ENCODE data around the gene ALKBH5. TPM values are rescaled to one million over a fixed set of nuclear protein-coding genes. Genes with fewer than 3 reads are reported as not detected.

Gene ALKBH5
- total and polyA plus RNA-seq, 5 donors from 2014 or later, result 102 to 123 (median 118) TPM

- Histone ChIP-seq H3K36me3 (ENCODE audit: control insufficient read depth, insufficient read depth, low read length) (peaks cover 86% of the 10 kb centered on the region), H3K4me3 (ENCODE audit: low read depth, low read length) (no peak overlapping the region), H3K4me1 (ENCODE audit: control insufficient read depth, insufficient read depth, low read length, poor library complexity, severe bottlenecking) (no peaks in the 10 kb centered on the region), H3K27ac (ENCODE audit: insufficient read depth, low read length, poor library complexity, severe bottlenecking) (no peak overlapping the region), H3K9me3 (ENCODE audit: control insufficient read depth in 2 of 2, low read length in 2 of 2) (no peaks in the 10 kb centered on the region), H3K27me3 (ENCODE audit: control insufficient read depth, insufficient read depth, low read length) (no peaks in the 10 kb centered on the region)
- peaks cover 11% of the 10 kb centered on the region for H3K36me3 Mint-ChIP-seq
- no peaks in the 10 kb centered on the region for H3K9me3 Mint-ChIP-seq
- no peak for DNase-seq
- ATAC-seq (ENCODE audit: low read depth in 2 of 2), result no peak
- H3K27ac Mint-ChIP-seq, result peak overlapping the region in 1 of 3 donors; percentile 55
- peaks cover 0 to 4% (median 2%) of the 10 kb centered on the region in 4 donors for H3K4me1 Mint-ChIP-seq
- no peaks in the 10 kb centered on the region for H3K27me3 Mint-ChIP-seq
- H3K4me3 Mint-ChIP-seq, result peak overlapping the region in 1 of 4 donors; percentile 12
These were observed 66.6 kb downstream of the ALKBH5 start for GRCh38 chr17:18250259-18250658.

GRCh38 chr17:18250708-18251107 is 67.1 kb downstream of the ALKBH5 start:
- DNase-seq (no peak), ATAC-seq (ENCODE audit: low read depth in 2 of 2) (no peak)
- no peak overlapping the region for H3K4me3 ChIP-seq (ENCODE audit: low read depth, low read length)
- H3K27ac ChIP-seq (ENCODE audit: insufficient read depth, low read length, poor library complexity, severe bottlenecking), result no peak overlapping the region
- no peaks in the 10 kb centered on the region for H3K27me3 Mint-ChIP-seq
- no peaks in the 10 kb centered on the region for H3K4me1 ChIP-seq (ENCODE audit: control insufficient read depth, insufficient read depth, low read length, poor library complexity, severe bottlenecking)
- H3K36me3 ChIP-seq (ENCODE audit: control insufficient read depth, insufficient read depth, low read length), result peaks cover 85% of the 10 kb centered on the region
- H3K9me3 ChIP-seq (ENCODE audit: control insufficient read depth in 2 of 2, low read length in 2 of 2), result no peaks in the 10 kb centered on the region
- peaks cover 0 to 8% (median 2%) of the 10 kb centered on the region in 4 donors for H3K4me1 Mint-ChIP-seq
- no peak overlapping the region for H3K27ac Mint-ChIP-seq
- H3K36me3 Mint-ChIP-seq, result peaks cover 8% of the 10 kb centered on the region
- H3K27me3 ChIP-seq (ENCODE audit: control insufficient read depth, insufficient read depth, low read length), result no peaks in the 10 kb centered on the region
- no peaks in the 10 kb centered on the region for H3K9me3 Mint-ChIP-seq
- H3K4me3 Mint-ChIP-seq, result peak overlapping the region in 1 of 4 donors; percentile 12

GRCh38 chr17:18251204-18251603 is 67.6 kb downstream of the ALKBH5 start:
- no peaks in the 10 kb centered on the region for H3K27me3 Mint-ChIP-seq
- H3K36me3 ChIP-seq (ENCODE audit: control insufficient read depth, insufficient read depth, low read length), result peaks cover 85% of the 10 kb centered on the region
- H3K36me3 Mint-ChIP-seq, result peaks cover 8% of the 10 kb centered on the region
- H3K27ac Mint-ChIP-seq, result no peak overlapping the region
- peaks cover 0 to 12% (median 5%) of the 10 kb centered on the region in 4 donors for H3K4me1 Mint-ChIP-seq
- peak overlapping the region in 1 of 4 donors; percentile 12 for H3K4me3 Mint-ChIP-seq
- H3K9me3 Mint-ChIP-seq, result no peaks in the 10 kb centered on the region
- DNase-seq (no peak), ATAC-seq (ENCODE audit: low read depth in 2 of 2) (no peak)
- no peak overlapping the region for H3K4me3 ChIP-seq (ENCODE audit: low read depth, low read length)
- no peak overlapping the region for H3K27ac ChIP-seq (ENCODE audit: insufficient read depth, low read length, poor library complexity, severe bottlenecking)
- no peaks in the 10 kb centered on the region for H3K9me3 ChIP-seq (ENCODE audit: control insufficient read depth in 2 of 2, low read length in 2 of 2)
- peaks cover 2% of the 10 kb centered on the region for H3K4me1 ChIP-seq (ENCODE audit: control insufficient read depth, insufficient read depth, low read length, poor library complexity, severe bottlenecking)
- no peaks in the 10 kb centered on the region for H3K27me3 ChIP-seq (ENCODE audit: control insufficient read depth, insufficient read depth, low read length)

GRCh38 chr17:18252160-18252559 is 68.5 kb downstream of the ALKBH5 start:
- H3K27me3 Mint-ChIP-seq, result no peaks in the 10 kb centered on the region
- ATAC-seq (ENCODE audit: low read depth in 2 of 2), result no peak

GRCh38 chr17:18253187-18253884 is 69.7 kb downstream of the ALKBH5 start:
- Histone ChIP-seq H3K4me1 (ENCODE audit: control insufficient read depth, insufficient read depth, low read length, poor library complexity, severe bottlenecking) (peaks cover 21% of the 10 kb centered on the region), H3K27me3 (ENCODE audit: control insufficient read depth, insufficient read depth, low read length) (no peaks in the 10 kb centered on the region), H3K36me3 (ENCODE audit: control insufficient read depth, insufficient read depth, low read length) (peaks cover 70% of the 10 kb centered on the region), H3K4me3 (ENCODE audit: low read depth, low read length) (no peak overlapping the region), H3K27ac (ENCODE audit: insufficient read depth, low read length, poor library complexity, severe bottlenecking) (no peak overlapping the region), H3K9me3 (ENCODE audit: control insufficient read depth in 2 of 2, low read length in 2 of 2) (no peaks in the 10 kb centered on the region)
- DNase-seq (no peak), ATAC-seq (ENCODE audit: low read depth in 2 of 2) (no peak)
- Mint-ChIP-seq H3K36me3 (peaks cover 3% of the 10 kb centered on the region), H3K4me1 (peaks cover 0 to 26% (median 14%) of the 10 kb centered on the region in 4 donors), H3K27ac (no peak overlapping the region), H3K4me3 (peak overlapping the region in 1 of 4 donors; percentile 60), H3K9me3 (no peaks in the 10 kb centered on the region), H3K27me3 (no peaks in the 10 kb centered on the region)

More at GRCh38 chr17:18252160-18252559, 68.5 kb downstream of the ALKBH5 start:
- Histone ChIP-seq H3K4me1 (ENCODE audit: control insufficient read depth, insufficient read depth, low read length, poor library complexity, severe bottlenecking) (peaks cover 12% of the 10 kb centered on the region), H3K4me3 (ENCODE audit: low read depth, low read length) (no peak overlapping the region), H3K27ac (ENCODE audit: insufficient read depth, low read length, poor library complexity, severe bottlenecking) (no peak overlapping the region), H3K36me3 (ENCODE audit: control insufficient read depth, insufficient read depth, low read length) (peaks cover 81% of the 10 kb centered on the region), H3K9me3 (ENCODE audit: control insufficient read depth in 2 of 2, low read length in 2 of 2) (no peaks in the 10 kb centered on the region), H3K27me3 (ENCODE audit: control insufficient read depth, insufficient read depth, low read length) (no peaks in the 10 kb centered on the region)
- Mint-ChIP-seq H3K36me3 (peaks cover 8% of the 10 kb centered on the region), H3K27ac (no peak overlapping the region), H3K4me1 (peaks cover 0 to 22% (median 11%) of the 10 kb centered on the region in 4 donors), H3K9me3 (no peaks in the 10 kb centered on the region), H3K4me3 (no peak overlapping the region)
- no peak for DNase-seq

GRCh38 chr17:18253947-18254821 is 70.6 kb downstream of the ALKBH5 start:
- Histone ChIP-seq H3K36me3 (ENCODE audit: control insufficient read depth, insufficient read depth, low read length) (peaks cover 62% of the 10 kb centered on the region), H3K27me3 (ENCODE audit: control insufficient read depth, insufficient read depth, low read length) (no peaks in the 10 kb centered on the region), H3K4me1 (ENCODE audit: control insufficient read depth, insufficient read depth, low read length, poor library complexity, severe bottlenecking) (peaks cover 25% of the 10 kb centered on the region), H3K4me3 (ENCODE audit: low read depth, low read length) (no peak overlapping the region), H3K27ac (ENCODE audit: insufficient read depth, low read length, poor library complexity, severe bottlenecking) (no peak overlapping the region), H3K9me3 (ENCODE audit: control insufficient read depth in 2 of 2, low read length in 2 of 2) (no peaks in the 10 kb centered on the region)
- Mint-ChIP-seq H3K4me3 (peak overlapping the region in 1 of 4 donors; percentile 60), H3K9me3 (no peaks in the 10 kb centered on the region), H3K27ac (no peak overlapping the region), H3K36me3 (peaks cover 3% of the 10 kb centered on the region), H3K4me1 (peaks cover 0 to 29% (median 14%) of the 10 kb centered on the region in 4 donors), H3K27me3 (no peaks in the 10 kb centered on the region)
- DNase-seq (no peak), ATAC-seq (ENCODE audit: low read depth in 2 of 2) (no peak)

GRCh38 chr17:18254888-18255649 is 71.4 kb downstream of the ALKBH5 start:
- H3K36me3 Mint-ChIP-seq, result peaks cover 3% of the 10 kb centered on the region
- H3K4me3 ChIP-seq (ENCODE audit: low read depth, low read length), result no peak overlapping the region
- H3K27me3 Mint-ChIP-seq, result no peaks in the 10 kb centered on the region
- H3K4me1 Mint-ChIP-seq, result peaks cover 0 to 35% (median 18%) of the 10 kb centered on the region in 4 donors
- peak overlapping the region in 2 of 4 donors; percentile 41 to 70 for H3K4me3 Mint-ChIP-seq
- H3K9me3 ChIP-seq (ENCODE audit: control insufficient read depth in 2 of 2, low read length in 2 of 2), result no peaks in the 10 kb centered on the region
- no peak for ATAC-seq (ENCODE audit: low read depth in 2 of 2)
- H3K9me3 Mint-ChIP-seq, result no peaks in the 10 kb centered on the region
- peaks cover 32% of the 10 kb centered on the region for H3K4me1 ChIP-seq (ENCODE audit: control insufficient read depth, insufficient read depth, low read length, poor library complexity, severe bottlenecking)
- H3K27ac Mint-ChIP-seq, result no peak overlapping the region
- H3K36me3 ChIP-seq (ENCODE audit: control insufficient read depth, insufficient read depth, low read length), result peaks cover 59% of the 10 kb centered on the region
- DNase-seq, result no peak
- no peaks in the 10 kb centered on the region for H3K27me3 ChIP-seq (ENCODE audit: control insufficient read depth, insufficient read depth, low read length)
- H3K27ac ChIP-seq (ENCODE audit: insufficient read depth, low read length, poor library complexity, severe bottlenecking), result no peak overlapping the region

Data from CD4-positive, CD25-positive, alpha-beta regulatory T cell (primary cell).